OCI-LY1 (cell line): Measurements from ENCODE around the gene SMIM32.

Experiments used
- H2AFZ ChIP-seq: fragments of 200-600 bp; sonication (generic), shearing (Covaris generic); 2 replicates; pipeline ENCODE4 v1.6.0; 2014; ENCODE audit warnings: antibody characterized with exemption, mild to moderate bottlenecking, low read length
- H3F3A ChIP-seq: fragments of 200-600 bp; sonication (generic), shearing (Covaris generic); 2 replicates; pipeline ENCODE4 v1.6.0; 2014; ENCODE audit warnings: mild to moderate bottlenecking, antibody characterized with exemption, low read length, moderate library complexity; ENCODE audit not compliant: insufficient read depth
- H3K27ac ChIP-seq: fragments of 200-600 bp; sonication (generic); 2 replicates; pipeline ENCODE4 v1.5.1; 2014; ENCODE audit warnings: low read length, mixed run types, mild to moderate bottlenecking, low read depth; ENCODE audit not compliant: poor library complexity, severe bottlenecking
- H3K27me3 ChIP-seq: fragments of 200-600 bp; sonication (generic); 2 replicates; pipeline ENCODE4 v1.6.0; 2014; ENCODE audit warnings: antibody characterized with exemption, mild to moderate bottlenecking, low read length, moderate library complexity; ENCODE audit not compliant: insufficient read depth
- H3K36me3 ChIP-seq: fragments of 200-600 bp; sonication (generic); 2 replicates; pipeline ENCODE4 v1.6.1; 2014; ENCODE audit warnings: mild to moderate bottlenecking, antibody characterized with exemption, low read length, moderate library complexity, mixed read lengths; ENCODE audit not compliant: insufficient read depth
- H3K4me1 ChIP-seq: fragments of 200-600 bp; sonication (generic); 2 replicates; pipeline ENCODE4 v1.5.1; 2014; ENCODE audit warnings: mild to moderate bottlenecking, low read length, moderate library complexity; ENCODE audit not compliant: insufficient read depth, severe bottlenecking
- H3K4me2 ChIP-seq: fragments of 200-600 bp; sonication (generic), shearing (Covaris generic); 2 replicates; pipeline ENCODE4 v1.6.1; 2014; ENCODE audit warnings: low read length
- H3K4me3 ChIP-seq: fragments of 200-600 bp; sonication (generic); 2 replicates; pipeline ENCODE4 v1.5.1; 2014; ENCODE audit warnings: low read length, low read depth, mild to moderate bottlenecking, mixed read lengths; ENCODE audit not compliant: poor library complexity, severe bottlenecking
- H3K79me2 ChIP-seq: fragments of 200-600 bp; shearing (Covaris generic); 2 replicates; pipeline ENCODE4 v1.6.1; 2016; ENCODE audit warnings: mixed run types, low read length, mixed read lengths; ENCODE audit not compliant: insufficient read depth
- H3K9ac ChIP-seq: fragments of 200-600 bp; sonication (generic), shearing (Covaris generic); 2 replicates; pipeline ENCODE4 v1.6.1; 2014; ENCODE audit warnings: mild to moderate bottlenecking, low read length, mixed read lengths
- H3K9me2 ChIP-seq: fragments of 200-600 bp; sonication (generic), shearing (Covaris generic); 2 replicates; pipeline ENCODE4 v1.6.1; 2014; ENCODE audit warnings: low read depth, mild to moderate bottlenecking, low read length, mixed read lengths
- H3K9me3 ChIP-seq: fragments of 200-600 bp; shearing (Covaris generic); 2 replicates; pipeline ENCODE4 v1.6.1; 2014; ENCODE audit warnings: low read length, mixed read lengths
- H4K20me1 ChIP-seq: fragments of 200-600 bp; sonication (generic), shearing (Covaris generic); 2 replicates; pipeline ENCODE4 v1.6.0; 2016; ENCODE audit warnings: mild to moderate bottlenecking, low read length; ENCODE audit not compliant: insufficient read depth
- CTCF ChIP-seq: fragments of 200-600 bp; sonication (generic), shearing (Covaris generic); IDR thresholded peaks from 2 replicates; pipeline ENCODE4 v1.5.1; 2017; ENCODE audit warnings: mild to moderate bottlenecking, antibody characterized with exemption, low read length, moderate library complexity, mixed read lengths
- EZH2 ChIP-seq: fragments of 200-600 bp; sonication (generic), shearing (Covaris generic); IDR thresholded peaks from 2 replicates; pipeline ENCODE4 v1.8.0; 2017; ENCODE audit warnings: borderline replicate concordance, mixed run types, mild to moderate bottlenecking, antibody characterized with exemption, low read length, moderate library complexity, mixed read lengths

Gene SMIM32

GRCh38 chr5:136141561-136141960, 51.4 kb downstream of the SMIM32 start:
- H3K79me2 ChIP-seq = peaks cover 100% of the 10 kb centered on the region
- peaks cover 9% of the 10 kb centered on the region for H3K36me3 ChIP-seq
- no peaks in the 10 kb centered on the region for H3F3A ChIP-seq
- no peaks in the 10 kb centered on the region for H3K9me2 ChIP-seq
- no peak for TF ChIP-seq EZH2
- TF ChIP-seq CTCF = no peak
- H2AFZ ChIP-seq = no peak overlapping the region
- H3K4me3 ChIP-seq = no peak overlapping the region
- H4K20me1 ChIP-seq = 0 out of 2 replicates have a peak, but pooled peaks cover 2% of the 10 kb centered on the region
- H3K9ac ChIP-seq = no peak overlapping the region
- H3K27me3 ChIP-seq = no peaks in the 10 kb centered on the region
- no peak overlapping the region for H3K27ac ChIP-seq
- H3K4me1 ChIP-seq = peaks cover 17% of the 10 kb centered on the region
- no peak overlapping the region for H3K4me2 ChIP-seq
- H3K9me3 ChIP-seq = no peaks in the 10 kb centered on the region
